B cell (primary cell): ENCODE data around the gene ANKRD34A. TPM values are rescaled to one million over a fixed set of nuclear protein-coding genes. Genes with fewer than 3 reads are reported as not detected.
A peak's percentile ranks its signal among the peaks of the same experiment; 100 is the strongest.

Experiments
- ATAC-seq: fragments of 200-7000 bp; cut with Tn5 transposase; one replicate; pipeline ENCODE4 v1.10.0; 2021; ENCODE audit warnings: low read depth, mild to moderate bottlenecking, moderate number of reproducible peaks, moderate library complexity
- CTCF ChIA-PET: fragments of 350-600 bp; sonication (Branson Sonifier 250); formaldehyde crosslinking; loops from one replicate; lab custom pipeline; 2021; ENCODE audit warnings: antibody characterized with exemption, inconsistent platforms; lab: Charles Lee
- POLR2A ChIA-PET: fragments of 350-600 bp; sonication (Branson Sonifier 250); formaldehyde crosslinking; loops from one replicate; lab custom pipeline; 2021; ENCODE audit warnings: antibody characterized with exemption; lab: Charles Lee
- DNase-seq: peaks from one replicate; pipeline ENCODE4 v3.0.0; 2013
- H2AFZ ChIP-seq: 2 replicates; pipeline ENCODE4 v1.6.1; 2012; ENCODE audit warnings: mild to moderate bottlenecking, low read depth, low read length; ENCODE audit not compliant: insufficient read depth, poor library complexity, severe bottlenecking
- H3K27ac ChIP-seq, 2 donors: 1 replicate in 1 of 2; 2 replicates in 1 of 2; pipeline ENCODE4 v1.5.1; 2012 to 2013; ENCODE audit warnings: low read length in 2 of 2, mild to moderate bottlenecking in 2 of 2, moderate library complexity in 1 of 2
- H3K27me3 ChIP-seq, 4 experiments: fragments of 200-600 bp in 1 of 4; sonication (generic) in 1 of 4; replicated peaks in 1 of 4; 1 replicate in 2 of 4; 2 replicates in 2 of 4; pipeline versions ENCODE4 v1.6.1 to v1.7.0; 2013 to 2016; ENCODE audit warnings: low read length in 3 of 4, mild to moderate bottlenecking in 2 of 4, mixed read lengths in 1 of 4, moderate library complexity in 1 of 4; ENCODE audit not compliant: insufficient read depth in 4 of 4, control insufficient read depth in 3 of 4; ENCODE audit errors: control extremely low read depth in 1 of 4
- H3K36me3 ChIP-seq, 2 experiments: replicated peaks in 1 of 2; 1 replicate in 1 of 2; 2 replicates in 1 of 2; pipeline versions ENCODE4 v1.6.1 to v1.7.1; 2013; ENCODE audit warnings: low read length in 1 of 2; ENCODE audit not compliant: insufficient read depth in 2 of 2, control insufficient read depth in 1 of 2; ENCODE audit errors: control extremely low read depth in 1 of 2, extremely low read depth in 1 of 2
- H3K4me1 ChIP-seq, 2 donors: fragments of 200-600 bp in 1 of 2; sonication (generic) in 1 of 2; 1 replicate in 1 of 2; 2 replicates in 1 of 2; pipeline versions ENCODE4 v1.5.1 to v1.6.1; 2013 to 2017; ENCODE audit warnings: low read length in 2 of 2; ENCODE audit not compliant: control insufficient read depth in 2 of 2, insufficient read depth in 2 of 2
- H3K4me2 ChIP-seq: replicated peaks from 2 replicates; pipeline ENCODE3; 2012; ENCODE audit warnings: mild to moderate bottlenecking, low read depth, low read length; ENCODE audit not compliant: poor library complexity, severe bottlenecking
- H3K4me3 ChIP-seq, 5 experiments: fragments of 200-600 bp in 1 of 5; sonication (generic) in 1 of 5; 1 replicate in 3 of 5; 2 replicates in 2 of 5; pipeline versions ENCODE4 v1.5.1 to v1.7.0; 2011 to 2016; ENCODE audit warnings: low read length in 4 of 5, mild to moderate bottlenecking in 4 of 5, low read depth in 2 of 5, control low read depth in 1 of 5, moderate library complexity in 1 of 5; ENCODE audit not compliant: insufficient read depth in 1 of 5; ENCODE audit errors: control extremely low read depth in 1 of 5, extremely low read depth in 1 of 5
- H3K79me2 ChIP-seq: fragments of 200-600 bp; sonication (generic); one replicate; pipeline ENCODE4 v1.6.0; 2016; ENCODE audit warnings: low read length; ENCODE audit not compliant: control insufficient read depth, insufficient read depth
- H3K9ac ChIP-seq: fragments of 200-600 bp; sonication (generic); 2 replicates; pipeline ENCODE4 v1.6.1; 2017; ENCODE audit warnings: mild to moderate bottlenecking, low read length, moderate library complexity
- H3K9me3 ChIP-seq, 3 donors: one replicate each; pipeline versions ENCODE4 v1.6.1 to v1.7.1; 2013; ENCODE audit warnings: low read length in 2 of 3; ENCODE audit not compliant: control insufficient read depth in 2 of 3, insufficient read depth in 1 of 3; ENCODE audit errors: control extremely low read depth in 1 of 3
- H4K20me1 ChIP-seq: 2 replicates; pipeline ENCODE4 v1.6.0; 2012; ENCODE audit warnings: mild to moderate bottlenecking, low read length; ENCODE audit not compliant: insufficient read depth, control insufficient read depth, poor library complexity, severe bottlenecking
- H3K27ac Mint-ChIP-seq: one replicate; pipeline ENCODE4 v1.8.0; 2021; ENCODE audit warnings: mixed read lengths
- H3K27me3 Mint-ChIP-seq: one replicate; pipeline ENCODE4 v1.8.0; 2021; ENCODE audit warnings: mixed read lengths
- H3K4me1 Mint-ChIP-seq: one replicate; pipeline ENCODE4 v1.8.0; 2021; ENCODE audit warnings: mixed read lengths
- H3K4me3 Mint-ChIP-seq: one replicate; pipeline ENCODE4 v1.8.0; 2021; ENCODE audit warnings: mixed read lengths
- H3K9me3 Mint-ChIP-seq: one replicate; pipeline ENCODE4 v1.8.0; 2022; ENCODE audit warnings: mixed read lengths; ENCODE audit not compliant: insufficient read depth
- CTCF ChIP-seq: fragments of 200-600 bp; IDR thresholded peaks from one replicate; pipeline ENCODE4 v1.8.0; 2022; ENCODE audit warnings: antibody characterized with exemption, mild to moderate bottlenecking
- EZH2 ChIP-seq: IDR thresholded peaks from 2 replicates; pipeline ENCODE4 v1.6.1; 2012; ENCODE audit warnings: borderline replicate concordance, low read depth, mild to moderate bottlenecking, moderate library complexity, low read length; ENCODE audit not compliant: insufficient read depth, poor library complexity, severe bottlenecking
- WGBS: methylation state at CpG from one replicate; pipeline ENCODE4 v1.1.5; 2013; ENCODE audit warnings: missing lambda C conversion rate; ENCODE audit not compliant: insufficient coverage; 5-methylcytosine and 5-hydroxymethylcytosine counted together
- intact Hi-C: fragments of 100-400 bp; cut with micrococcal nuclease; formaldehyde crosslinking; loops from one replicate; pipeline ENCODE4 v1.10.0; 2022
- polyA plus RNA-seq: library from polyadenylated mRNA; depleted of rRNA; stranded (reverse); fragments of >200 nt; gene quantifications from 2 replicates; pipeline ENCODE4 v1.2.3, GENCODE V29; 2012
- total RNA-seq, 2 donors: library from RNA; stranded (reverse); fragments of 120-200 nt in 1 of 2; gene quantifications; 1 replicate in 1 of 2; 2 replicates in 1 of 2; pipeline versions ENCODE4 v1.2.3 to v1.2.4, GENCODE V29; 2013 to 2022

Gene ANKRD34A
- total and polyA plus RNA-seq, 2 donors (not counting 1 experiment from before 2014, with no cell fraction given), result 0.86 to 1.8 TPM

DNA sequence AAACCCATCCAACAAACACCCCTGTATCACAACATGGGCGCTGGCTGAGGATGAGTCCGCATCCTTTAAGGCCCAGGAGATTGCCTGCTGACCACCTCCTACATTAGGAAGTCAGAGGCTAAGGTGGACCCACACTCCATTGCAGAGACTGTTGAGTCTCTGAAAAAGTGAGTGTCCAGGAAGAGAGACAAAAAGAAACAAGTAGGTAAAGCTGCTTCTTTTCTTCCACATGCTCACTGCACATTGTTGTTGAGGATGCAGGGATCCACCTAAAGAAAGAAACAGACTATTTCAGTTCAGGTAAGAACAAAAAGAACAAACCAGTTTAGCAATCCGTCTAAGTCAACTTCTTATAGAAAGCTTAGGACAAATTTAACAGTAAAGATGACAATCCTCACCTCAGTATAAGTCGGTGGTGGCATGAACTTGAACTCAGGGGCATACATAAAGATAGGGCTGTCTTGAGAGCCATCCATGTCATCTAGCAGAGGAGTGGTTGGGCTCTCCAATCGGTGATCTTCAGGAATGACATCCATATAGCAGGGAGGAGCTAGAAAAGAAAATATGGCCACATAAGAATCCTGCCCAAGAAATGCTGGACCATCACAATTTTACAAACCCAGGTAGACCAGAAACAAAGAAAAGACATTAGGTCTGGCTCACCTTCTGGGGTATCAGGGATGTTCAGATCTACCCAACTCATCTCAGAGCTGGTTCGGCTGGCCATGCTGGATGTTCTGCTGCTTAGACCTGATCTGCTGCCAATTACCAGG lies 29.4 kb upstream of the ANKRD34A start:
- H3K79me2 ChIP-seq, result peaks cover 46% of the 10 kb centered on the region
- peak overlapping the region; percentile 95 for H3K4me3 Mint-ChIP-seq
- ChIA-PET POLR2A (interaction anchor here (0.7 to 12.1 kb wide), 7 partner anchors 9 to 29 kb away, joined by 4 to 131 read pairs (median 5); partner anchors contain the start of genes ANKRD34A and POLR3GL), CTCF (interaction anchor here (1.0 to 14.8 kb wide), 4 partner anchors 9 to 148 kb away, joined by 4 to 207 read pairs (median 70); partner anchors contain the start of gene NUDT17)
- H3K9me3 ChIP-seq, result no peaks in the 10 kb centered on the region
- peak overlapping the region; percentile 81 for H3K9ac ChIP-seq
- H3K9me3 Mint-ChIP-seq, result no peaks in the 10 kb centered on the region
- no peak for DNase-seq
- H3K27me3 ChIP-seq, result no peaks in the 10 kb centered on the region
- H3K36me3 ChIP-seq, result peaks cover 12 to 40% of the 10 kb centered on the region in 2 experiments
- H4K20me1 ChIP-seq, result peaks cover 39% of the 10 kb centered on the region
- H3K4me1 Mint-ChIP-seq, result peaks cover 75% of the 10 kb centered on the region
- peak overlapping the region; percentile 80 for H3K4me2 ChIP-seq
- H3K4me3 ChIP-seq, result peak overlapping the region; percentile 81 to 100 (median 95)
- WGBS, result 14% methylated on average over 1 of the region's 6 CpGs
- ATAC-seq, result no peak
- intact Hi-C loops, result no loop called here
- peak overlapping the region; percentile 6 to 82 for H3K27ac ChIP-seq
- TF ChIP-seq CTCF (no peak), EZH2 (no peak)
- H2AFZ ChIP-seq, result no peak overlapping the region
- H3K4me1 ChIP-seq, result peaks cover 41 to 56% of the 10 kb centered on the region in 2 donors
- H3K27ac Mint-ChIP-seq, result peak overlapping the region; percentile 100
- no peaks in the 10 kb centered on the region for H3K27me3 Mint-ChIP-seq
